DND-41 (cell line): ENCODE results near the gene POU2F1.

Experiments
- ATAC-seq: fragments of 200-7000 bp; cut with Tn5 transposase; 3 replicates; pipeline ENCODE4 v1.9.1; 2021; ENCODE audit warnings: low read depth; ENCODE audit not compliant: insufficient read depth
- DNase-seq: peaks from one replicate; pipeline ENCODE4 v3.0.0-alpha.2; 2020
- H2AFZ ChIP-seq: 2 replicates; pipeline ENCODE4 v1.6.0; 2012; ENCODE audit warnings: low read depth, low read length
- H3K27ac ChIP-seq: 2 replicates; pipeline ENCODE4 v1.5.1; 2012; ENCODE audit warnings: low read length, inconsistent platforms
- H3K27me3 ChIP-seq: fragments of 200-600 bp; sonication (generic); 2 replicates; pipeline ENCODE4 v1.6.0; 2012; ENCODE audit warnings: low read length, mild to moderate bottlenecking, inconsistent platforms; ENCODE audit not compliant: insufficient read depth, poor library complexity
- H3K36me3 ChIP-seq: 2 replicates; pipeline ENCODE4 v1.5.1; 2012; ENCODE audit warnings: low read length, inconsistent platforms; ENCODE audit not compliant: insufficient read depth
- H3K4me1 ChIP-seq: 2 replicates; pipeline ENCODE4 v1.5.1; 2012; ENCODE audit warnings: mild to moderate bottlenecking, low read length; ENCODE audit not compliant: insufficient read depth
- H3K4me2 ChIP-seq: 2 replicates; pipeline ENCODE4 v1.6.0; 2012; ENCODE audit warnings: mild to moderate bottlenecking, moderate library complexity, low read length, inconsistent platforms; ENCODE audit not compliant: insufficient read depth
- H3K4me3 ChIP-seq, 2 experiments: fragments of 200-600 bp in 1 of 2; shearing (Covaris generic) in 1 of 2; 2 replicates each; pipeline ENCODE4 v1.5.1; 2012 to 2016; ENCODE audit warnings: inconsistent platforms in 2 of 2, low read length in 2 of 2, mild to moderate bottlenecking in 2 of 2, low read depth in 1 of 2, moderate library complexity in 1 of 2
- H3K79me2 ChIP-seq: 2 replicates; pipeline ENCODE4 v1.6.0; 2012; ENCODE audit warnings: low read length, inconsistent platforms; ENCODE audit not compliant: insufficient read depth
- H3K9ac ChIP-seq: 2 replicates; pipeline ENCODE4 v1.6.0; 2012; ENCODE audit warnings: low read depth, mild to moderate bottlenecking, inconsistent platforms, low read length, moderate library complexity
- H3K9me3 ChIP-seq: 2 replicates; pipeline ENCODE4 v1.5.1; 2012; ENCODE audit warnings: low read length, moderate library complexity, mild to moderate bottlenecking, inconsistent platforms; ENCODE audit not compliant: insufficient read depth, severe bottlenecking
- H4K20me1 ChIP-seq: 2 replicates; pipeline ENCODE4 v1.6.0; 2012; ENCODE audit warnings: low read length; ENCODE audit not compliant: insufficient read depth
- CTCF ChIP-seq: IDR thresholded peaks from 2 replicates; pipeline ENCODE4 v1.5.1; 2012; ENCODE audit warnings: borderline replicate concordance, low read length, moderate library complexity, mild to moderate bottlenecking; ENCODE audit not compliant: poor library complexity, severe bottlenecking; ENCODE audit errors: extremely low read depth
- EZH2 ChIP-seq: IDR thresholded peaks from 3 replicates; pipeline ENCODE4 v1.6.1; 2012; ENCODE audit warnings: borderline replicate concordance, low read depth, mild to moderate bottlenecking, moderate library complexity, low read length, inconsistent platforms; ENCODE audit not compliant: severe bottlenecking

POU2F1 gene

GRCh38 chr1:167291539-167292185 lies 71.0 kb downstream of the POU2F1 start:
- TF ChIP-seq EZH2: no peak
- no peak for TF ChIP-seq CTCF
- ATAC-seq: no peak
- Histone ChIP-seq H4K20me1 (peaks cover 14% of the 10 kb centered on the region; the same call in 1 of the 2 replicates), H3K4me1 (no peaks in the 10 kb centered on the region), H3K27me3 (no peaks in the 10 kb centered on the region), H3K4me2 (no peak overlapping the region), H2AFZ (no peak overlapping the region), H3K36me3 (no peaks in the 10 kb centered on the region), H3K79me2 (peaks cover 61% of the 10 kb centered on the region), H3K9me3 (no peaks in the 10 kb centered on the region), H3K9ac (no peak overlapping the region), H3K4me3 (no peak overlapping the region), H3K27ac (no peak overlapping the region)
- DNase-seq: no peak

DNA sequence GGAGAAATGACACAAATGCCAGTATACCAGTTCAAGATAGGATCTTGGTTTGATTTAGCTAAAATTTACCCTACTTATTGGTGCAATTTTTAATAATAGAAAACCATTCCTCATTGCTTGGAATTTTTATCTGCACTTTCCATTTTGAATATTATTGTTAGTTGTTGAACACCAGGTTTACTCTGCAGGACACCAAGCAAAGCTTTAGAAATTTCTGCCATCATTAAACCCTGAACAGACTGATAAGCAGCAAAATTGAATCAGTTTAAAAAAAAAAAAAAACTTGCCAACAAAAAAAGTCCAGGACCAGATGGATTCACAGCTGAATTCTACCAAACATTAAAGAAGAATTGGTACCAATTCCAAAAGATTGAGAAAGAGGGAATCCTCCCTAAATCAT lies 71.5 kb downstream of the POU2F1 start:
- no peak overlapping the region for H3K4me2 ChIP-seq
- no peak for DNase-seq
- no peak overlapping the region for H3K27ac ChIP-seq
- H3K9ac ChIP-seq: no peak overlapping the region
- TF ChIP-seq EZH2: no peak
- TF ChIP-seq CTCF: no peak
- peaks cover 59% of the 10 kb centered on the region for H3K79me2 ChIP-seq
- no peaks in the 10 kb centered on the region for H3K27me3 ChIP-seq
- no peaks in the 10 kb centered on the region for H3K36me3 ChIP-seq
- H2AFZ ChIP-seq: no peak overlapping the region
- H3K4me1 ChIP-seq: no peaks in the 10 kb centered on the region
- H3K4me3 ChIP-seq: no peak overlapping the region
- no peaks in the 10 kb centered on the region for H3K9me3 ChIP-seq
- no peak for ATAC-seq
- peaks cover 11% of the 10 kb centered on the region; the same call in 1 of the 2 replicates for H4K20me1 ChIP-seq

DNA sequence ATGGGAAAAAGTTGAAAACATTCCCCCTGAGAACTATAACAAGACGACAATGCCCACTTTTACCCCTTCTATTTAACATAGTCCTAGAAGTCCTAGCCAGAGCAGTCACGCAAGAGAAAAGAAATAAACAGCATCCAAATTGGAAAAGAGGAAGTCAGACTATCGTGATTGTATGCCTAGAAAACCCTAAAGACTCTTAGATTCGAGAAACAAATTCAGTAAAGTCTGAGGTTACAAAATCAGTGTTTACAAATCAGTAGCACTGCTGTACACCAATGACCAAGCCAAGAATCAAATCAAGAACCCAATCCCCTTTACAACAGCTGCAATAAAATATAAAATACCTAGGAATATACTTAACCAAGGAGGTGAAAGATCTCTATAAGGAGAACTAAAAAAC lies 72.4 kb downstream of the POU2F1 start:
- Histone ChIP-seq H3K36me3 (no peaks in the 10 kb centered on the region), H3K9me3 (no peaks in the 10 kb centered on the region), H3K27me3 (no peaks in the 10 kb centered on the region), H3K4me1 (no peaks in the 10 kb centered on the region), H3K27ac (no peak overlapping the region), H4K20me1 (peaks cover 11% of the 10 kb centered on the region; the same call in 1 of the 2 replicates), H3K4me2 (no peak overlapping the region), H3K4me3 (no peak overlapping the region), H3K79me2 (peaks cover 62% of the 10 kb centered on the region), H3K9ac (no peak overlapping the region), H2AFZ (no peak overlapping the region)
- TF ChIP-seq EZH2: no peak
- TF ChIP-seq CTCF: no peak
- ATAC-seq (no peak), DNase-seq (no peak)

GRCh38 chr1:167294528-167294927 lies 73.8 kb downstream of the POU2F1 start:
- Histone ChIP-seq H3K27me3 (no peaks in the 10 kb centered on the region), H3K4me3 (no peak overlapping the region), H3K9ac (no peak overlapping the region), H4K20me1 (peaks cover 4% of the 10 kb centered on the region; the same call in 1 of the 2 replicates), H3K4me2 (no peak overlapping the region), H3K79me2 (peaks cover 59% of the 10 kb centered on the region), H3K36me3 (no peaks in the 10 kb centered on the region), H2AFZ (no peak overlapping the region), H3K4me1 (no peaks in the 10 kb centered on the region), H3K9me3 (no peaks in the 10 kb centered on the region), H3K27ac (no peak overlapping the region)
- ATAC-seq (no peak), DNase-seq (no peak)
- TF ChIP-seq CTCF (no peak), EZH2 (no peak)
